Measurements from ENCODE around the gene RBX1. TPM values are rescaled to one million over a fixed set of nuclear protein-coding genes. Genes with fewer than 3 reads are reported as not detected.

RBX1 gene
- total RNA-seq, 4 donors from 2014 or later, result 25.9 to 37.5 (median 27.2) TPM

GRCh38 chr22:40920526-40920925, 30.7 kb upstream of the RBX1 start:
- no peaks in the 10 kb centered on the region for H3K27me3 ChIP-seq
- no peaks in the 10 kb centered on the region for H3K9me3 ChIP-seq
- TF ChIP-seq POLR2A (IDR thresholded peaks at IDR 0.05), result no peak
- TF ChIP-seq CTCF (IDR thresholded peaks at IDR 0.05), result no peak
- H3K36me3 ChIP-seq, result peaks cover 0 to 18% (median 0%) of the 10 kb centered on the region in 3 donors
- peaks cover 0 to 7% (median 0%) of the 10 kb centered on the region in 4 donors for H3K4me1 ChIP-seq
- no peak overlapping the region for H3K27ac ChIP-seq
- DNase-seq, result no peak
- H3K4me3 ChIP-seq, result no peak overlapping the region

- H3K27ac ChIP-seq, result no peak overlapping the region
- DNase-seq, result no peak
- peaks cover 0 to 21% (median 0%) of the 10 kb centered on the region in 3 donors for H3K36me3 ChIP-seq
- no peaks in the 10 kb centered on the region for H3K27me3 ChIP-seq
- no peak overlapping the region for H3K4me3 ChIP-seq
- peaks cover 0 to 7% (median 0%) of the 10 kb centered on the region in 4 donors for H3K4me1 ChIP-seq
- TF ChIP-seq CTCF (IDR thresholded peaks at IDR 0.05) (peak; percentile 51 to 93 (median 88)), POLR2A (IDR thresholded peaks at IDR 0.05) (no peak)
- no peaks in the 10 kb centered on the region for H3K9me3 ChIP-seq
Observed at GRCh38 chr22:40922484-40923303, 28.5 kb upstream of the RBX1 start.

DNA sequence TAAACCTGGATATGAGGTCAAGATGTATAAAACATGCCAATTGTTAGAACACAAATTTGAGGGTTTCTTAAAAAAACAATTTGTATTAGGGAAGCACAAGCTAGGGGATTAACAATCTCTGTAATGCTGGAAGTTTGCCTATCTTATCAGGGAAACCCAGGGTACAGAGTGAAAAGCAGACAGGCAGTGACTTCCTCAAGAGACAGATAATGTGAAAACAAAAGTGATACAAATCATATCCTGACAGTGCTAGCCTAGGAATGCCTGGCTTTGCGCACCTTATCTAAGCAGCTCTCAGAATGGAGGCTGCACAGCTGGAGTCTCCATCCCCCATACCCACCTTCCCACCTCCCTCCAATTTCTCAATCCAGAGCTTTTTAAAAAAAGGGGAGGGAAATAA, 22.5 kb upstream of the RBX1 start:
- Histone ChIP-seq H3K4me1 (no peaks in the 10 kb centered on the region), H3K4me3 (no peak overlapping the region), H3K36me3 (peaks cover 0 to 29% (median 0%) of the 10 kb centered on the region in 3 donors), H3K9me3 (no peaks in the 10 kb centered on the region), H3K27ac (no peak overlapping the region), H3K27me3 (no peaks in the 10 kb centered on the region)
- no peak for DNase-seq
- TF ChIP-seq CTCF (IDR thresholded peaks at IDR 0.05) (no peak), POLR2A (IDR thresholded peaks at IDR 0.05) (no peak)

DNA sequence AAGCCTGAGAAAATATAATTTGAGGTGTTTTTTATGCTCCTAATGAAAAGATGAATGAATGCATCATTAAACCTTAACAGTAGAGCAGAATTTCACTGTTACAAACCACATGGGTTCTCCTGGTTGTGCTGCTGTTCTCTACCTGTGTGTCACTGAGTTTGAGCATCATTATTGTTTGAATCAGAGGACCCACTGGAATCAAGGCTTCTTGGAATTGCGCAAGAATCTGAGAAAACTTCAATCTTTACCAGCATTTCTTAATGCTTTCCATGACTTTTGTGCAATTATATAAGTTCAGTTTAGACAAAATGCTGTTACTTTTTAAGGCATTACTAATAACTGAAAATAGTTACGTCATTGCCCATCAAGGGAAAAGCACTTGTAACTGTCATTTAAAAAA, 18.8 kb upstream of the RBX1 start:
- no peak for TF ChIP-seq POLR2A (IDR thresholded peaks at IDR 0.05)
- TF ChIP-seq CTCF (IDR thresholded peaks at IDR 0.05), result no peak
- H3K27me3 ChIP-seq, result no peaks in the 10 kb centered on the region
- H3K9me3 ChIP-seq, result no peaks in the 10 kb centered on the region
- H3K36me3 ChIP-seq, result peaks cover 0 to 9% (median 0%) of the 10 kb centered on the region in 3 donors
- DNase-seq, result no peak
- H3K4me3 ChIP-seq, result no peak overlapping the region
- no peaks in the 10 kb centered on the region for H3K4me1 ChIP-seq
- H3K27ac ChIP-seq, result no peak overlapping the region

DNA sequence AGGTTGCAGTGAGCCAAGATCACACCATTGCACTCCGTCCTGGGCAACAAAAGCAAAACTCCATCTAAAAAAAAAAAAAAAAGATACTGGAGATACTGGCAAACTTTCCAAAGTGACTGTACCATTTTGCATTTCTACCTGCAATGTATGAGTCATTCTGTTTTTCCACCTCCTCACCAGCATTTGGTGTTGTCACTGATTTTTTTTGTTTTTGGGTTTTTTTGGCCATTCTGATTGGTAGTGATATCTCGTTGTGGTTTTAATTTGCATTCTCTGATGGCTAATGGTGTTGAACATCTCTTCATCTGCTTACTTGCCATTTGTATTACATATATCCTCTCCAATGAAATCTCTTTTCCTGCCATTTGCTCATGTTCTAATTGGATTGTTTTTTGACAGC, 12.0 kb upstream of the RBX1 start:
- no peak overlapping the region for H3K27ac ChIP-seq
- TF ChIP-seq CTCF (IDR thresholded peaks at IDR 0.05), result no peak
- no peak overlapping the region for H3K4me3 ChIP-seq
- H3K27me3 ChIP-seq, result no peaks in the 10 kb centered on the region
- H3K9me3 ChIP-seq, result no peaks in the 10 kb centered on the region
- H3K36me3 ChIP-seq, result no peaks in the 10 kb centered on the region
- DNase-seq, result no peak
- peaks cover 0 to 4% (median 2%) of the 10 kb centered on the region in 4 donors for H3K4me1 ChIP-seq

All from Peyer's patch (tissue), 4 donors.